Colonic mucosa (tissue), 4 donors: ENCODE measurements around the gene SLC38A6. TPM values are rescaled to one million over a fixed set of nuclear protein-coding genes. Genes with fewer than 3 reads are reported as not detected.

Experiments
- DNase-seq: peaks from one replicate; pipeline ENCODE4 v3.0.0-alpha.2; 2020
- H3K27ac ChIP-seq: fragments of 200-600 bp; one replicate; pipeline ENCODE4 v1.8.0; 2021
- H3K27me3 ChIP-seq: fragments of 200-600 bp; one replicate; pipeline ENCODE4 v1.8.0; 2021
- H3K36me3 ChIP-seq: fragments of 200-600 bp; one replicate; pipeline ENCODE4 v1.8.0; 2021
- H3K4me1 ChIP-seq: fragments of 200-600 bp; one replicate; pipeline ENCODE4 v1.8.0; 2021; ENCODE audit warnings: mild to moderate bottlenecking
- H3K4me3 ChIP-seq: fragments of 200-600 bp; one replicate; pipeline ENCODE4 v1.8.0; 2021
- H3K9ac ChIP-seq, 2 donors: one replicate each; pipeline ENCODE4 v1.7.0; 2013; ENCODE audit warnings: control low read depth in 2 of 2, low read depth in 2 of 2, low read length in 2 of 2
- H3K9me3 ChIP-seq: fragments of 200-600 bp; one replicate; pipeline ENCODE4 v1.8.0; 2021
- intact Hi-C: fragments of 100-400 bp; cut with DNase I; formaldehyde crosslinking; loops from one replicate; pipeline ENCODE4 v1.14.1; 2022
- total RNA-seq, 2 donors: library from RNA; stranded (reverse); fragmentation: NEBNext Ultra II Directional in 1 of 2; extraction: Animal tissue kit (Norgen Biotek cat#: 25700) in 1 of 2; gene quantifications; one replicate each; pipeline ENCODE4 v1.2.1, GENCODE V29; 2021
- TF ChIP-seq, protein P1 (sequence below): fragments of 200-600 bp; IDR thresholded peaks from one replicate; pipeline ENCODE4 v1.8.0; 2022; ENCODE audit warnings: antibody characterized with exemption, mild to moderate bottlenecking
- donor health status: healthy.
- donor health status: DM: no; HTN: no; CAD: no.
- donor health status: DM: no; HTN: no; CAD: no.

SLC38A6 gene
- total RNA-seq, 2 donors from 2014 or later: 5.0 to 7.8 TPM

GRCh38 chr14:61047021-61047420, 66.0 kb downstream of the SLC38A6 start:
- Histone ChIP-seq H3K36me3 (no peaks in the 10 kb centered on the region), H3K4me3 (no peak overlapping the region), H3K9me3 (no peaks in the 10 kb centered on the region), H3K4me1 (no peaks in the 10 kb centered on the region), H3K9ac (no peak overlapping the region), H3K27me3 (no peaks in the 10 kb centered on the region), H3K27ac (no peak overlapping the region)
- intact Hi-C loops: no loop called here
- TF ChIP-seq, protein P1, sequence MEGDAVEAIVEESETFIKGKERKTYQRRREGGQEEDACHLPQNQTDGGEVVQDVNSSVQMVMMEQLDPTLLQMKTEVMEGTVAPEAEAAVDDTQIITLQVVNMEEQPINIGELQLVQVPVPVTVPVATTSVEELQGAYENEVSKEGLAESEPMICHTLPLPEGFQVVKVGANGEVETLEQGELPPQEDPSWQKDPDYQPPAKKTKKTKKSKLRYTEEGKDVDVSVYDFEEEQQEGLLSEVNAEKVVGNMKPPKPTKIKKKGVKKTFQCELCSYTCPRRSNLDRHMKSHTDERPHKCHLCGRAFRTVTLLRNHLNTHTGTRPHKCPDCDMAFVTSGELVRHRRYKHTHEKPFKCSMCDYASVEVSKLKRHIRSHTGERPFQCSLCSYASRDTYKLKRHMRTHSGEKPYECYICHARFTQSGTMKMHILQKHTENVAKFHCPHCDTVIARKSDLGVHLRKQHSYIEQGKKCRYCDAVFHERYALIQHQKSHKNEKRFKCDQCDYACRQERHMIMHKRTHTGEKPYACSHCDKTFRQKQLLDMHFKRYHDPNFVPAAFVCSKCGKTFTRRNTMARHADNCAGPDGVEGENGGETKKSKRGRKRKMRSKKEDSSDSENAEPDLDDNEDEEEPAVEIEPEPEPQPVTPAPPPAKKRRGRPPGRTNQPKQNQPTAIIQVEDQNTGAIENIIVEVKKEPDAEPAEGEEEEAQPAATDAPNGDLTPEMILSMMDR: no peak
- no peak for DNase-seq

GRCh38 chr14:61048640-61049039, 67.6 kb downstream of the SLC38A6 start:
- no peak overlapping the region for H3K27ac ChIP-seq

DNA sequence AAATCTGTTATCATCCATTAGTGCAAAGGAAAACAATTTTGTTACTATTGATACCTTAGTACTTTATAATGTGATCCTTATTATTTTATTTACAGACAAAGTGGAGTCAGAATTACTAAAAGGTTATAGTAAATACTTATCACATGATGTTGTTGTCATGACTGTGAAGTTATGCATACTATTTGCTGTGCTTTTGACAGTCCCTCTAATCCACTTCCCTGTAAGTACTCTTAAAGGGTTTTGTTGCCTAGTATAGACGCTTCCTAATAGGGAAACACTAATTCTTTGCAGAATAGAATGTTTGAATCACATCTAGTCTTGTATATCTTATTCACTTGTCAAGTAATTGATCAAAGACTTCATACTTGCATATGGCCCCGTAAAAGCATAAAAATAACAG, 69.4 kb downstream of the SLC38A6 start:
- Histone ChIP-seq H3K4me1 (no peaks in the 10 kb centered on the region), H3K27me3 (no peaks in the 10 kb centered on the region), H3K36me3 (no peaks in the 10 kb centered on the region), H3K4me3 (no peak overlapping the region), H3K27ac (no peak overlapping the region), H3K9ac (no peak overlapping the region), H3K9me3 (no peaks in the 10 kb centered on the region)
- TF ChIP-seq, protein P1: no peak
- no peak for DNase-seq
- intact Hi-C loops: no loop called here

More at GRCh38 chr14:61048640-61049039, 67.6 kb downstream of the SLC38A6 start:
- Histone ChIP-seq H3K9ac (no peak overlapping the region), H3K9me3 (no peaks in the 10 kb centered on the region), H3K27me3 (no peaks in the 10 kb centered on the region), H3K4me3 (no peak overlapping the region), H3K4me1 (no peaks in the 10 kb centered on the region), H3K36me3 (no peaks in the 10 kb centered on the region)
- no peak for DNase-seq
- intact Hi-C loops: no loop called here
- TF ChIP-seq, protein P1: no peak

- DNase-seq: no peak
Measured at GRCh38 chr14:61051051-61051450, 70.0 kb downstream of the SLC38A6 start.

GRCh38 chr14:61051621-61052020, 70.6 kb downstream of the SLC38A6 start:
- Histone ChIP-seq H3K9ac (no peak overlapping the region), H3K9me3 (no peaks in the 10 kb centered on the region), H3K27me3 (no peaks in the 10 kb centered on the region), H3K4me1 (no peaks in the 10 kb centered on the region), H3K4me3 (no peak overlapping the region), H3K36me3 (no peaks in the 10 kb centered on the region), H3K27ac (no peak overlapping the region)
- TF ChIP-seq, protein P1: no peak
- intact Hi-C loops: no loop called here
- DNase-seq: no peak

More at GRCh38 chr14:61051051-61051450, 70.0 kb downstream of the SLC38A6 start:
- H3K27me3 ChIP-seq: no peaks in the 10 kb centered on the region
- intact Hi-C loops: no loop called here
- no peak overlapping the region for H3K4me3 ChIP-seq
- H3K9ac ChIP-seq: no peak overlapping the region
- H3K36me3 ChIP-seq: no peaks in the 10 kb centered on the region
- TF ChIP-seq, protein P1: no peak
- H3K4me1 ChIP-seq: no peaks in the 10 kb centered on the region
- no peaks in the 10 kb centered on the region for H3K9me3 ChIP-seq
- no peak overlapping the region for H3K27ac ChIP-seq
